GM12878 (cell line): ENCODE measurements around the gene GRK7. TPM values are rescaled to one million over a fixed set of nuclear protein-coding genes. Genes with fewer than 3 reads are reported as not detected.

Source experiments
- ATAC-seq: fragments of 200-7000 bp; cut with Tn5 transposase; 3 replicates; pipeline ENCODE4 v1.9.1; 2020; ENCODE audit warnings: mild to moderate bottlenecking, moderate library complexity
- BruUV-seq: library from RNA; stranded (reverse); fragments of 400-500 nt; replicated peaks from 2 replicates; lab custom pipeline; 2021; lab: Mats Ljungman, UMichigan
- CTCF ChIA-PET: fragments of 300-600 bp; sonication (Branson Sonifier 250); formaldehyde crosslinking; extraction: SDS; loops from one replicate; lab custom pipeline; 2021; ENCODE audit warnings: inconsistent platforms; lab: Yijun Ruan, JAX
- POLR2A ChIA-PET: fragments of 350-600 bp; formaldehyde crosslinking; extraction: SDS; loops from one replicate; lab custom pipeline; 2021; ENCODE audit warnings: inconsistent platforms; lab: Charles Lee
- RAD21 ChIA-PET: fragments of 300-600 bp; sonication (Branson Sonifier 250); formaldehyde crosslinking; loops from one replicate; lab custom pipeline; 2023; ENCODE audit warnings: antibody characterized with exemption; ENCODE audit not compliant: unreplicated experiment; lab: Charles Lee
- SMC1A ChIA-PET: fragments of 300-600 bp; sonication (Branson Sonifier 250); formaldehyde crosslinking; loops from one replicate; lab custom pipeline; 2023; ENCODE audit not compliant: unreplicated experiment, uncharacterized antibody; lab: Charles Lee
- DNase-seq: peaks from one replicate; pipeline ENCODE4 v3.0.0-alpha.2; 2011; ENCODE audit warnings: low read depth, low spot score
- FAIRE-seq: peaks from 3 replicates; lab custom pipeline; 2011; peaks lifted over from hg19 to GRCh38; lab: Jason Lieb, UNC
- H2AFZ ChIP-seq: 2 replicates; pipeline ENCODE4 v1.6.0; 2011; ENCODE audit warnings: low read depth, low read length, control low read depth; ENCODE audit not compliant: control insufficient read depth
- H3K27ac ChIP-seq: 2 replicates; pipeline ENCODE4 v1.5.1; 2011; ENCODE audit warnings: control low read depth; ENCODE audit not compliant: control insufficient read depth, insufficient read depth
- H3K27me3 ChIP-seq, 2 experiments: replicated peaks in 1 of 2; 2 replicates each; pipeline versions ENCODE4 v1.6.0 to v1.6.1; 2011; ENCODE audit warnings: low read length in 1 of 2; ENCODE audit not compliant: control insufficient read depth in 2 of 2, insufficient read depth in 2 of 2
- H3K36me3 ChIP-seq, 2 experiments: 2 replicates each; pipeline ENCODE4 v1.5.1; 2011; ENCODE audit warnings: low read length in 1 of 2; ENCODE audit not compliant: control insufficient read depth in 2 of 2, insufficient read depth in 2 of 2
- H3K4me1 ChIP-seq: 2 replicates; pipeline ENCODE4 v1.6.1; 2011; ENCODE audit warnings: mild to moderate bottlenecking, low read length, moderate library complexity, mixed read lengths; ENCODE audit not compliant: control insufficient read depth, insufficient read depth
- H3K4me2 ChIP-seq: 2 replicates; pipeline ENCODE4 v1.6.0; 2011; ENCODE audit warnings: control low read depth; ENCODE audit not compliant: control insufficient read depth, insufficient read depth
- H3K4me3 ChIP-seq: fragments of 200-600 bp; sonication (generic); 2 replicates; pipeline ENCODE4 v1.5.1; 2016
- H3K79me2 ChIP-seq: 2 replicates; pipeline ENCODE4 v1.6.0; 2011; ENCODE audit warnings: low read length; ENCODE audit not compliant: control insufficient read depth, insufficient read depth
- H3K9ac ChIP-seq: 2 replicates; pipeline ENCODE4 v1.8.0; 2011; ENCODE audit warnings: low read length, control low read depth, mixed read lengths; ENCODE audit not compliant: control insufficient read depth, insufficient read depth
- H3K9me3 ChIP-seq: replicated peaks from 3 replicates; pipeline ENCODE4 v1.5.1; 2011; ENCODE audit warnings: mild to moderate bottlenecking, low read length; ENCODE audit not compliant: control insufficient read depth, insufficient read depth
- H4K20me1 ChIP-seq: 2 replicates; pipeline ENCODE4 v1.6.0; 2011; ENCODE audit not compliant: control insufficient read depth, insufficient read depth
- BCL11A ChIP-seq: IDR thresholded peaks from 2 replicates; pipeline ENCODE4 v1.6.1; 2011; ENCODE audit warnings: low read depth, low read length
- CHD4 ChIP-seq: fragments of 200-600 bp; sonication (generic); IDR thresholded peaks from 2 replicates; pipeline ENCODE4 v1.6.1; 2016; ENCODE audit warnings: mild to moderate bottlenecking
- EGR1 ChIP-seq, 2 experiments: IDR thresholded peaks; 1 replicate in 1 of 2; 2 replicates in 1 of 2; pipeline ENCODE4 v1.6.1; 2011 to 2012; ENCODE audit warnings: low read depth in 2 of 2, low read length in 2 of 2, borderline replicate concordance in 1 of 2, mild to moderate bottlenecking in 1 of 2, moderate library complexity in 1 of 2
- NR2C1 ChIP-seq: fragments of 450-650 bp; IDR thresholded peaks from 2 replicates; pipeline ENCODE4 v1.6.1; 2017; ENCODE audit warnings: antibody characterized with exemption, mild to moderate bottlenecking, moderate library complexity
- RELA ChIP-seq: fragments of 450-650 bp; IDR thresholded peaks from 2 replicates; pipeline ENCODE4 v1.8.0; 2014; ENCODE audit warnings: borderline replicate concordance; ENCODE audit not compliant: partially characterized antibody
- ZNF274 ChIP-seq: IDR thresholded peaks from one replicate; pipeline ENCODE4 v1.8.0; 2011; ENCODE audit not compliant: insufficient read length, insufficient read depth
- WGBS: methylation state at CpG from one replicate; pipeline ENCODE4 v1.1.6; 2016; ENCODE audit warnings: low lambda C conversion rate; ENCODE audit not compliant: insufficient replicate concordance, insufficient coverage; ENCODE audit errors: missing lambda C conversion rate; 5-methylcytosine and 5-hydroxymethylcytosine counted together
- in situ Hi-C: fragments of 300-500 bp; cut with MboI; formaldehyde crosslinking; loops from 9 replicates; pipeline ENCODE4 v1.14.3; 2018; ENCODE audit warnings: mixed read lengths
- intact Hi-C: fragments of 100-400 bp; cut with micrococcal nuclease; formaldehyde crosslinking; loops from one replicate; pipeline ENCODE4 v1.14.2; 2022; ENCODE audit not compliant: unreplicated experiment
- polyA plus RNA-seq, 11 experiments: library from polyadenylated mRNA; depleted of rRNA in 4 of 11; unstranded in 6 of 11; stranded (reverse) in 5 of 11; fragments of >200 nt; fragmentation: Nextera tagmentation in 4 of 11; fragmentation: Illumina TruSeq in 1 of 11; extraction: Ambion mirVana in 4 of 11; extraction: Trizol in 1 of 11; gene quantifications; 1 replicate in 1 of 11; 2 replicates in 10 of 11; pipeline versions ENCODE4 v1.2.1 to v1.2.3, GENCODE V29; 2011 to 2016; ENCODE audit warnings: inconsistent platforms in 2 of 11, missing spikeins in 2 of 11, low read depth in 1 of 11
- total RNA-seq, 4 experiments: library from RNA; depleted of rRNA in 3 of 4; stranded (reverse); fragments of >200 nt in 3 of 4; fragmentation: Illumina TruSeq in 1 of 4; extraction: Trizol in 1 of 4; gene quantifications; 2 replicates each; pipeline versions ENCODE4 v1.2.1 to v1.2.3, GENCODE V29; 2013 to 2021
- TF ChIP-seq, protein P1 (sequence below): IDR thresholded peaks from 2 replicates; pipeline ENCODE4 v1.6.1; 2012; ENCODE audit warnings: improper control_type of control experiment, low read depth, low read length; ENCODE audit not compliant: insufficient replicate concordance
- TF ChIP-seq, protein P2 (sequence below): IDR thresholded peaks from 2 replicates; pipeline ENCODE4 v1.6.1; 2012; ENCODE audit warnings: mild to moderate bottlenecking, low read depth, low read length
- TF ChIP-seq, protein P3 (sequence below): fragments of 450-650 bp; IDR thresholded peaks from 2 replicates; pipeline ENCODE4 v1.6.1; 2016; ENCODE audit warnings: mild to moderate bottlenecking, moderate library complexity, borderline replicate concordance

GRK7 gene
- total and polyA plus RNA-seq, 10 of the 15 experiments (the other 5 are each of a cell fraction or from before 2014, with no cell fraction given), result not detected

DNA sequence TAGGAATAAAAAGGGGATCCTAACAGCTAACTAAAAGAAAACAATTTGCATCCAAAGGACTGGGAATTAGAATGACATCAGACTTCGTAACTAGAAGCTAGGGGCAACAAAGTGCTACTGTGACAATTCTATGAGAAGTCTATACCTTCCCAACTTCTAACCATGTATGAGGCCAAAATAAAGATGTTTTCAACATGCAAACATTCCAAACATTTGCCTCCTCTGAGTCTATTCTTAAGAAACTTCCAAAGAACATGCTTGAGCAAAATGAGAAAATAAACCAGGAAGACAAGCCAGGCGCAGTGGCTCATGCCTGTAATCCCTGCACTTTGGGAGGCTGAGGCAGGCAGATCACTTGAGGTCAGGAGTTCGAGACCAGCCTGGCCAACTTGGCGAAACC, 38.2 kb upstream of the GRK7 start:
- Histone ChIP-seq H3K4me2 (no peak overlapping the region), H3K9me3 (no peaks in the 10 kb centered on the region), H3K36me3 (no peaks in the 10 kb centered on the region), H3K27me3 (peaks cover 0 to 1% of the 10 kb centered on the region in 2 experiments; a peak in 2 of 4 replicates), H3K4me1 (no peaks in the 10 kb centered on the region), H3K79me2 (no peaks in the 10 kb centered on the region), H2AFZ (no peak overlapping the region), H4K20me1 (no peaks in the 10 kb centered on the region), H3K9ac (no peak overlapping the region), H3K27ac (no peak overlapping the region), H3K4me3 (no peak overlapping the region)
- in situ Hi-C loops, result no loop called here
- DNase-seq (no peak), FAIRE-seq (no peak), ATAC-seq (no peak)
- intact Hi-C loops, result no loop called here
- POLR2A ChIA-PET, result interaction anchor here (0.7 kb wide), 1 partner anchor 8 kb away, joined by 3 read pairs; no protein-coding TSS in a partner anchor
- SMC1A ChIA-PET, result interaction anchor here (0.6 kb wide), 1 partner anchor 31 kb away, joined by 3 read pairs; no protein-coding TSS in a partner anchor
- CTCF ChIA-PET, result no interaction called here
- BruUV-seq, result no TSS peak
- RAD21 ChIA-PET, result interaction anchor here (0.7 kb wide), 1 partner anchor 296 kb away, joined by 3 read pairs; no protein-coding TSS in a partner anchor
- WGBS, result 51% methylated on average over 4 of the region's 4 CpGs
- TF ChIP-seq, protein P1, sequence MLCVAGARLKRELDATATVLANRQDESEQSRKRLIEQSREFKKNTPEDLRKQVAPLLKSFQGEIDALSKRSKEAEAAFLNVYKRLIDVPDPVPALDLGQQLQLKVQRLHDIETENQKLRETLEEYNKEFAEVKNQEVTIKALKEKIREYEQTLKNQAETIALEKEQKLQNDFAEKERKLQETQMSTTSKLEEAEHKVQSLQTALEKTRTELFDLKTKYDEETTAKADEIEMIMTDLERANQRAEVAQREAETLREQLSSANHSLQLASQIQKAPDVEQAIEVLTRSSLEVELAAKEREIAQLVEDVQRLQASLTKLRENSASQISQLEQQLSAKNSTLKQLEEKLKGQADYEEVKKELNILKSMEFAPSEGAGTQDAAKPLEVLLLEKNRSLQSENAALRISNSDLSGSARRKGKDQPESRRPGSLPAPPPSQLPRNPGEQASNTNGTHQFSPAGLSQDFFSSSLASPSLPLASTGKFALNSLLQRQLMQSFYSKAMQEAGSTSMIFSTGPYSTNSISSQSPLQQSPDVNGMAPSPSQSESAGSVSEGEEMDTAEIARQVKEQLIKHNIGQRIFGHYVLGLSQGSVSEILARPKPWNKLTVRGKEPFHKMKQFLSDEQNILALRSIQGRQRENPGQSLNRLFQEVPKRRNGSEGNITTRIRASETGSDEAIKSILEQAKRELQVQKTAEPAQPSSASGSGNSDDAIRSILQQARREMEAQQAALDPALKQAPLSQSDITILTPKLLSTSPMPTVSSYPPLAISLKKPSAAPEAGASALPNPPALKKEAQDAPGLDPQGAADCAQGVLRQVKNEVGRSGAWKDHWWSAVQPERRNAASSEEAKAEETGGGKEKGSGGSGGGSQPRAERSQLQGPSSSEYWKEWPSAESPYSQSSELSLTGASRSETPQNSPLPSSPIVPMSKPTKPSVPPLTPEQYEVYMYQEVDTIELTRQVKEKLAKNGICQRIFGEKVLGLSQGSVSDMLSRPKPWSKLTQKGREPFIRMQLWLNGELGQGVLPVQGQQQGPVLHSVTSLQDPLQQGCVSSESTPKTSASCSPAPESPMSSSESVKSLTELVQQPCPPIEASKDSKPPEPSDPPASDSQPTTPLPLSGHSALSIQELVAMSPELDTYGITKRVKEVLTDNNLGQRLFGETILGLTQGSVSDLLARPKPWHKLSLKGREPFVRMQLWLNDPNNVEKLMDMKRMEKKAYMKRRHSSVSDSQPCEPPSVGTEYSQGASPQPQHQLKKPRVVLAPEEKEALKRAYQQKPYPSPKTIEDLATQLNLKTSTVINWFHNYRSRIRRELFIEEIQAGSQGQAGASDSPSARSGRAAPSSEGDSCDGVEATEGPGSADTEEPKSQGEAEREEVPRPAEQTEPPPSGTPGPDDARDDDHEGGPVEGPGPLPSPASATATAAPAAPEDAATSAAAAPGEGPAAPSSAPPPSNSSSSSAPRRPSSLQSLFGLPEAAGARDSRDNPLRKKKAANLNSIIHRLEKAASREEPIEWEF, result no peak
- TF ChIP-seq CHD4 (no peak), BCL11A (no peak), EGR1 (IDR thresholded peaks at IDR 0.05; ENCODE audit: borderline replicate concordance in 1 of 2, low read depth in 2 of 2, low read length in 2 of 2) (no peak), NR2C1 (no peak), ZNF274 (no peak), RELA (no peak)
- TF ChIP-seq, protein P2, sequence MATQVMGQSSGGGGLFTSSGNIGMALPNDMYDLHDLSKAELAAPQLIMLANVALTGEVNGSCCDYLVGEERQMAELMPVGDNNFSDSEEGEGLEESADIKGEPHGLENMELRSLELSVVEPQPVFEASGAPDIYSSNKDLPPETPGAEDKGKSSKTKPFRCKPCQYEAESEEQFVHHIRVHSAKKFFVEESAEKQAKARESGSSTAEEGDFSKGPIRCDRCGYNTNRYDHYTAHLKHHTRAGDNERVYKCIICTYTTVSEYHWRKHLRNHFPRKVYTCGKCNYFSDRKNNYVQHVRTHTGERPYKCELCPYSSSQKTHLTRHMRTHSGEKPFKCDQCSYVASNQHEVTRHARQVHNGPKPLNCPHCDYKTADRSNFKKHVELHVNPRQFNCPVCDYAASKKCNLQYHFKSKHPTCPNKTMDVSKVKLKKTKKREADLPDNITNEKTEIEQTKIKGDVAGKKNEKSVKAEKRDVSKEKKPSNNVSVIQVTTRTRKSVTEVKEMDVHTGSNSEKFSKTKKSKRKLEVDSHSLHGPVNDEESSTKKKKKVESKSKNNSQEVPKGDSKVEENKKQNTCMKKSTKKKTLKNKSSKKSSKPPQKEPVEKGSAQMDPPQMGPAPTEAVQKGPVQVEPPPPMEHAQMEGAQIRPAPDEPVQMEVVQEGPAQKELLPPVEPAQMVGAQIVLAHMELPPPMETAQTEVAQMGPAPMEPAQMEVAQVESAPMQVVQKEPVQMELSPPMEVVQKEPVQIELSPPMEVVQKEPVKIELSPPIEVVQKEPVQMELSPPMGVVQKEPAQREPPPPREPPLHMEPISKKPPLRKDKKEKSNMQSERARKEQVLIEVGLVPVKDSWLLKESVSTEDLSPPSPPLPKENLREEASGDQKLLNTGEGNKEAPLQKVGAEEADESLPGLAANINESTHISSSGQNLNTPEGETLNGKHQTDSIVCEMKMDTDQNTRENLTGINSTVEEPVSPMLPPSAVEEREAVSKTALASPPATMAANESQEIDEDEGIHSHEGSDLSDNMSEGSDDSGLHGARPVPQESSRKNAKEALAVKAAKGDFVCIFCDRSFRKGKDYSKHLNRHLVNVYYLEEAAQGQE, result no peak
- TF ChIP-seq, protein P3, sequence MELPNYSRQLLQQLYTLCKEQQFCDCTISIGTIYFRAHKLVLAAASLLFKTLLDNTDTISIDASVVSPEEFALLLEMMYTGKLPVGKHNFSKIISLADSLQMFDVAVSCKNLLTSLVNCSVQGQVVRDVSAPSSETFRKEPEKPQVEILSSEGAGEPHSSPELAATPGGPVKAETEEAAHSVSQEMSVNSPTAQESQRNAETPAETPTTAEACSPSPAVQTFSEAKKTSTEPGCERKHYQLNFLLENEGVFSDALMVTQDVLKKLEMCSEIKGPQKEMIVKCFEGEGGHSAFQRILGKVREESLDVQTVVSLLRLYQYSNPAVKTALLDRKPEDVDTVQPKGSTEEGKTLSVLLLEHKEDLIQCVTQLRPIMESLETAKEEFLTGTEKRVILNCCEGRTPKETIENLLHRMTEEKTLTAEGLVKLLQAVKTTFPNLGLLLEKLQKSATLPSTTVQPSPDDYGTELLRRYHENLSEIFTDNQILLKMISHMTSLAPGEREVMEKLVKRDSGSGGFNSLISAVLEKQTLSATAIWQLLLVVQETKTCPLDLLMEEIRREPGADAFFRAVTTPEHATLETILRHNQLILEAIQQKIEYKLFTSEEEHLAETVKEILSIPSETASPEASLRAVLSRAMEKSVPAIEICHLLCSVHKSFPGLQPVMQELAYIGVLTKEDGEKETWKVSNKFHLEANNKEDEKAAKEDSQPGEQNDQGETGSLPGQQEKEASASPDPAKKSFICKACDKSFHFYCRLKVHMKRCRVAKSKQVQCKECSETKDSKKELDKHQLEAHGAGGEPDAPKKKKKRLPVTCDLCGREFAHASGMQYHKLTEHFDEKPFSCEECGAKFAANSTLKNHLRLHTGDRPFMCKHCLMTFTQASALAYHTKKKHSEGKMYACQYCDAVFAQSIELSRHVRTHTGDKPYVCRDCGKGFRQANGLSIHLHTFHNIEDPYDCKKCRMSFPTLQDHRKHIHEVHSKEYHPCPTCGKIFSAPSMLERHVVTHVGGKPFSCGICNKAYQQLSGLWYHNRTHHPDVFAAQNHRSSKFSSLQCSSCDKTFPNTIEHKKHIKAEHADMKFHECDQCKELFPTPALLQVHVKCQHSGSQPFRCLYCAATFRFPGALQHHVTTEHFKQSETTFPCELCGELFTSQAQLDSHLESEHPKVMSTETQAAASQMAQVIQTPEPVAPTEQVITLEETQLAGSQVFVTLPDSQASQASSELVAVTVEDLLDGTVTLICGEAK, result no peak
- TF ChIP-seq, all 136 proteins: peak for 0
